Liver (tissue), 9 donors: ENCODE measurements around the gene TLCD4. TPM values are rescaled to one million over a fixed set of nuclear protein-coding genes. Genes with fewer than 3 reads are reported as not detected.
A peak's percentile ranks its signal among the peaks of the same experiment; 100 is the strongest.

ENCODE experiments used
- DNase-seq: peaks from one replicate; pipeline ENCODE4 v3.0.0-alpha.2; 2017; ENCODE audit warnings: low spot score
- H3K27ac ChIP-seq, 2 donors: one replicate each; pipeline ENCODE4 v1.7.0; 2013; ENCODE audit warnings: inconsistent platforms in 2 of 2, low read length in 2 of 2, control low read depth in 1 of 2, low read depth in 1 of 2, mild to moderate bottlenecking in 1 of 2
- H3K27me3 ChIP-seq, 4 donors: one replicate each; pipeline versions ENCODE4 v1.6.1 to v1.7.0; 2013; ENCODE audit warnings: low read length in 3 of 4, inconsistent platforms in 1 of 4, mild to moderate bottlenecking in 1 of 4, moderate library complexity in 1 of 4; ENCODE audit not compliant: control insufficient read depth in 4 of 4, insufficient read depth in 4 of 4
- H3K36me3 ChIP-seq, 4 donors: one replicate each; pipeline versions ENCODE4 v1.6.1 to v1.7.0; 2013; ENCODE audit warnings: low read length in 3 of 4, mild to moderate bottlenecking in 3 of 4, low read depth in 1 of 4, moderate library complexity in 1 of 4; ENCODE audit not compliant: control insufficient read depth in 4 of 4, insufficient read depth in 3 of 4
- H3K4me1 ChIP-seq, 4 donors: one replicate each; pipeline versions ENCODE4 v1.6.1 to v1.7.0; 2013; ENCODE audit warnings: low read length in 3 of 4, mild to moderate bottlenecking in 3 of 4, moderate library complexity in 1 of 4; ENCODE audit not compliant: control insufficient read depth in 4 of 4, insufficient read depth in 4 of 4
- H3K4me3 ChIP-seq, 3 donors: one replicate each; pipeline versions ENCODE4 v1.6.1 to v1.7.0; 2013; ENCODE audit warnings: low read length in 3 of 3, control low read depth in 1 of 3, low read depth in 1 of 3, mild to moderate bottlenecking in 1 of 3
- H3K9ac ChIP-seq, 2 donors: one replicate each; pipeline ENCODE4 v1.7.0; 2013; ENCODE audit warnings: low read length in 2 of 2, mild to moderate bottlenecking in 2 of 2, moderate library complexity in 2 of 2, control low read depth in 1 of 2, low read depth in 1 of 2
- H3K9me3 ChIP-seq, 4 donors: one replicate each; pipeline versions ENCODE4 v1.6.1 to v1.7.0; 2013; ENCODE audit warnings: low read length in 3 of 4; ENCODE audit not compliant: control insufficient read depth in 4 of 4
- EGR1 ChIP-seq, 2 donors: IDR thresholded peaks; 2 replicates each; pipeline ENCODE4 v1.6.1; 2016 to 2018; ENCODE audit warnings: antibody characterized with exemption in 2 of 2, low read depth in 2 of 2
- FOXA1 ChIP-seq: IDR thresholded peaks from 2 replicates; pipeline ENCODE4 v1.6.1; 2016; ENCODE audit warnings: antibody characterized with exemption
- FOXA2 ChIP-seq: IDR thresholded peaks from 2 replicates; pipeline ENCODE4 v1.6.1; 2016; ENCODE audit warnings: antibody characterized with exemption
- GABPA ChIP-seq, 2 donors: IDR thresholded peaks in 1 of 2; conservative IDR thresholded peaks in 1 of 2; 2 replicates each; pipeline ENCODE4 v1.6.1; 2016; ENCODE audit warnings: antibody characterized with exemption in 2 of 2, mild to moderate bottlenecking in 1 of 2, moderate library complexity in 1 of 2
- HNF4A ChIP-seq, 2 donors: conservative IDR thresholded peaks; 2 replicates each; pipeline ENCODE4 v1.6.1; 2016; ENCODE audit warnings: antibody characterized with exemption in 2 of 2, mild to moderate bottlenecking in 2 of 2
- HNF4G ChIP-seq: IDR thresholded peaks from 2 replicates; pipeline ENCODE4 v1.6.1; 2016; ENCODE audit warnings: antibody characterized with exemption
- JUND ChIP-seq, 2 donors: IDR thresholded peaks; 2 replicates each; pipeline ENCODE4 v1.6.1; 2016; ENCODE audit warnings: antibody characterized with exemption in 2 of 2
- NR2F2 ChIP-seq: IDR thresholded peaks from 2 replicates; pipeline ENCODE4 v1.6.1; 2016; ENCODE audit warnings: antibody characterized with exemption
- RAD21 ChIP-seq, 2 donors: IDR thresholded peaks; 2 replicates each; pipeline ENCODE4 v1.6.1; 2016; ENCODE audit warnings: antibody characterized with exemption in 2 of 2, mild to moderate bottlenecking in 2 of 2
- RXRA ChIP-seq, 2 donors: IDR thresholded peaks; 2 replicates each; pipeline ENCODE4 v1.6.1; 2017 to 2018; ENCODE audit warnings: antibody characterized with exemption in 2 of 2, mild to moderate bottlenecking in 1 of 2
- SP1 ChIP-seq: IDR thresholded peaks from 2 replicates; pipeline ENCODE4 v1.6.1; 2018; ENCODE audit warnings: antibody characterized with exemption, mild to moderate bottlenecking
- TAF1 ChIP-seq: conservative IDR thresholded peaks from 2 replicates; pipeline ENCODE4 v1.6.1; 2016; ENCODE audit warnings: antibody characterized with exemption, mild to moderate bottlenecking
- YY1 ChIP-seq: IDR thresholded peaks from 2 replicates; pipeline ENCODE4 v1.6.1; 2016; ENCODE audit warnings: antibody characterized with exemption, mild to moderate bottlenecking
- WGBS: extraction: QIAGEN DNeasy Blood & Tissue Kit; methylation state at CpG from one replicate; pipeline ENCODE4 v1.1.7; 2013; 5-methylcytosine and 5-hydroxymethylcytosine counted together
- polyA plus RNA-seq, 2 donors: library from polyadenylated mRNA; stranded (reverse) in 1 of 2; unstranded in 1 of 2; fragments of 200-250 nt in 1 of 2; fragments of >200 nt in 1 of 2; fragmentation: Nextera tagmentation in 1 of 2; extraction: Ambion mirVana in 1 of 2; gene quantifications; one replicate each; pipeline versions ENCODE4 v1.2.1 to v1.2.3, GENCODE V29; 2013 to 2015
- total RNA-seq, 2 donors: library from RNA; depleted of rRNA; stranded (reverse); fragments of >200 nt; gene quantifications; one replicate each; pipeline ENCODE4 v1.2.3, GENCODE V29; 2014
- TF ChIP-seq, protein P1 (sequence below): IDR thresholded peaks from 2 replicates; pipeline ENCODE4 v1.6.1; 2016; ENCODE audit warnings: antibody characterized with exemption
- TF ChIP-seq, protein P2 (sequence below): fragments of 150-350 bp; IDR thresholded peaks from 2 replicates; pipeline ENCODE4 v1.5.1; 2017; ENCODE audit warnings: improper control_type of control experiment, low read depth, low read length; ENCODE audit not compliant: missing input control
- TF ChIP-seq, protein P3 (sequence below): IDR thresholded peaks from 2 replicates; pipeline ENCODE4 v1.6.1; 2016; ENCODE audit warnings: antibody characterized with exemption
- TF ChIP-seq, protein P4 (sequence below): IDR thresholded peaks from 2 replicates; pipeline ENCODE4 v1.6.1; 2016; ENCODE audit warnings: antibody characterized with exemption
- donor health status: healthy.
- donor health status: healthy.
- donor health status: healthy.
- donor health status: healthy.
- donor health status: healthy.

TLCD4 gene
- total and polyA plus RNA-seq, 4 donors, result 24.9 to 131 (median 85.6) TPM

DNA sequence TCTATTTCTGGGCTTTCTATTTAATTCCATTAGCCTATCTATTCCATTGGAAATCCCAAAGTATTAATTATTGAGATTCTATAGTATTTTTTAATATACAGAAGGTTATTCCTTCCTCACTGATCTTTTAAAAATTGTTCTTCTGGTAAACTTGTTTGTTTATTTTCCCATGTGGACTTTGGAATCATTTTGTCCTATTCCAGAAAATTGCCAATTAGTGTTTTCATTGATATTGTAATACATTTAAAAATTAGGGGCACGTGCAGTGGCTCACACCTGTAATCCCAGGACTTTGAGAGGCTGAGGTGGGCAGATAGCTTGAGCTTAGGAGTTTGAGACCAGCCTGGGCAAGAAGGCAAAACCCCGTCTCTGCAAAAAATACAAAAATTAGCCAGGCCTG is 8.4 kb upstream of the TLCD4 start:
- no peak overlapping the region for H3K27ac ChIP-seq
- no peak overlapping the region for H3K9ac ChIP-seq
- no peak overlapping the region for H3K4me3 ChIP-seq
- no peaks in the 10 kb centered on the region for H3K36me3 ChIP-seq
- no peaks in the 10 kb centered on the region for H3K9me3 ChIP-seq
- no peak for DNase-seq
- TF ChIP-seq HNF4A (conservative IDR thresholded peaks at IDR 0.05) (peak; percentile 63), HNF4G (no peak), SP1 (peak; percentile 13)
- H3K4me1 ChIP-seq, result peaks cover 0 to 12% (median 4%) of the 10 kb centered on the region in 4 donors
- H3K27me3 ChIP-seq, result no peaks in the 10 kb centered on the region
- whole genome bisulfite sequencing, result 61% methylated on average over 2 of the region's 2 CpGs

DNA sequence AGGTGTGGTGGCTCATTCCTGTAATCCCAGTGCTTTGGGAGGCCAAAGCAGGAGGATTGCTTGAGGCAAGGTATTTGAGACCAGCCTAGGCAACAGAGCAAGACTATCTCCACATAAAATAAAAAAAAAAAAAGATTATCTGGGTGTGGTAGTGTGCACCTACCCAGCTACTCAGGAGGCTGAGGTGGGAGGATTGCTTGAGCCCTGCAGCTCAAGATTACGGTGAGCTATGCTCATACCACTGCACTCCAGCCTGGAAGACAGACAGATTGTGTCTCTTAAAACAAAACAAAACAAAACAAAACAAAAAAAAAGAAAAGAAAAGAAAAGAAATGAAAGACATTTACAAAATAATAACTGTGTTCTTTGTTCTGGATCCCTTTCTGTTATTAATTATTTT is 6.1 kb upstream of the TLCD4 start:
- no peak overlapping the region for H3K27ac ChIP-seq
- WGBS, result 94% methylated on average over 1 of the region's 1 CpG

DNA sequence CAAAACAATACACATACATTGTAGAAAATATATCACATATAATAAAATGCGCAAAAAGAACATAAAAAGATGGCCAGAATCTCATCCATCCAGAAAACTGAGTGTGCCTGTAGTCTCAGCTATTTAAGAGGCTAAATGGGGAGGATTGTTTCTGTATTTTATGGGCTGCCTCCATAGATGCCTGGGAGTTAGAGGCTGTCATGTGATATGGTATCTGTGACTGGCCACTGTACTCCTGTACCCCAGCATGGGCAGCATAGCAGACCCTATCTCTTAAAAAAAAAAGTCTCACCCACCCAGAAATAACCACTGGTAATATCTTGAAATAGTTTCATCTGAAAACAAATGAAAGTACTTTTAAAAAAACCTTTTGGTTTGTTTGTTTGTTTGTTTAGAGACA is 3.5 kb upstream of the TLCD4 start:
- Histone ChIP-seq H3K9ac (no peak overlapping the region), H3K4me3 (no peak overlapping the region), H3K27ac (no peak overlapping the region), H3K27me3 (no peaks in the 10 kb centered on the region), H3K9me3 (no peaks in the 10 kb centered on the region), H3K4me1 (peaks cover 3 to 26% (median 17%) of the 10 kb centered on the region in 4 donors), H3K36me3 (no peaks in the 10 kb centered on the region)
- whole genome bisulfite sequencing, result 95% methylated on average over 1 of the region's 1 CpG
- no peak for DNase-seq
- TF ChIP-seq NR2F2 (no peak), HNF4G (no peak), SP1 (no peak), RAD21 (IDR thresholded peaks at IDR 0.05) (no peak), FOXA2 (no peak), RXRA (IDR thresholded peaks at IDR 0.05) (no peak), FOXA1 (no peak)
- TF ChIP-seq, protein P1, sequence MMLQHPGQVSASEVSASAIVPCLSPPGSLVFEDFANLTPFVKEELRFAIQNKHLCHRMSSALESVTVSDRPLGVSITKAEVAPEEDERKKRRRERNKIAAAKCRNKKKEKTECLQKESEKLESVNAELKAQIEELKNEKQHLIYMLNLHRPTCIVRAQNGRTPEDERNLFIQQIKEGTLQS, result no peak
- TF ChIP-seq, protein P2, sequence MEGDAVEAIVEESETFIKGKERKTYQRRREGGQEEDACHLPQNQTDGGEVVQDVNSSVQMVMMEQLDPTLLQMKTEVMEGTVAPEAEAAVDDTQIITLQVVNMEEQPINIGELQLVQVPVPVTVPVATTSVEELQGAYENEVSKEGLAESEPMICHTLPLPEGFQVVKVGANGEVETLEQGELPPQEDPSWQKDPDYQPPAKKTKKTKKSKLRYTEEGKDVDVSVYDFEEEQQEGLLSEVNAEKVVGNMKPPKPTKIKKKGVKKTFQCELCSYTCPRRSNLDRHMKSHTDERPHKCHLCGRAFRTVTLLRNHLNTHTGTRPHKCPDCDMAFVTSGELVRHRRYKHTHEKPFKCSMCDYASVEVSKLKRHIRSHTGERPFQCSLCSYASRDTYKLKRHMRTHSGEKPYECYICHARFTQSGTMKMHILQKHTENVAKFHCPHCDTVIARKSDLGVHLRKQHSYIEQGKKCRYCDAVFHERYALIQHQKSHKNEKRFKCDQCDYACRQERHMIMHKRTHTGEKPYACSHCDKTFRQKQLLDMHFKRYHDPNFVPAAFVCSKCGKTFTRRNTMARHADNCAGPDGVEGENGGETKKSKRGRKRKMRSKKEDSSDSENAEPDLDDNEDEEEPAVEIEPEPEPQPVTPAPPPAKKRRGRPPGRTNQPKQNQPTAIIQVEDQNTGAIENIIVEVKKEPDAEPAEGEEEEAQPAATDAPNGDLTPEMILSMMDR, result no peak
- TF ChIP-seq, protein P3, sequence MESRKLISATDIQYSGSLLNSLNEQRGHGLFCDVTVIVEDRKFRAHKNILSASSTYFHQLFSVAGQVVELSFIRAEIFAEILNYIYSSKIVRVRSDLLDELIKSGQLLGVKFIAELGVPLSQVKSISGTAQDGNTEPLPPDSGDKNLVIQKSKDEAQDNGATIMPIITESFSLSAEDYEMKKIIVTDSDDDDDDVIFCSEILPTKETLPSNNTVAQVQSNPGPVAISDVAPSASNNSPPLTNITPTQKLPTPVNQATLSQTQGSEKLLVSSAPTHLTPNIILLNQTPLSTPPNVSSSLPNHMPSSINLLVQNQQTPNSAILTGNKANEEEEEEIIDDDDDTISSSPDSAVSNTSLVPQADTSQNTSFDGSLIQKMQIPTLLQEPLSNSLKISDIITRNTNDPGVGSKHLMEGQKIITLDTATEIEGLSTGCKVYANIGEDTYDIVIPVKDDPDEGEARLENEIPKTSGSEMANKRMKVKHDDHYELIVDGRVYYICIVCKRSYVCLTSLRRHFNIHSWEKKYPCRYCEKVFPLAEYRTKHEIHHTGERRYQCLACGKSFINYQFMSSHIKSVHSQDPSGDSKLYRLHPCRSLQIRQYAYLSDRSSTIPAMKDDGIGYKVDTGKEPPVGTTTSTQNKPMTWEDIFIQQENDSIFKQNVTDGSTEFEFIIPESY, result no peak

More for the DNA sequence above, 6.1 kb upstream of the TLCD4 start:
- no peak for DNase-seq
- TF ChIP-seq TAF1 (no peak), GABPA (IDR thresholded peaks at IDR 0.05 in 1 of 2, conservative IDR thresholded peaks at IDR 0.05 in 1 of 2) (no peak), EGR1 (IDR thresholded peaks at IDR 0.05; ENCODE audit: low read depth in 2 of 2) (no peak), RXRA (IDR thresholded peaks at IDR 0.05) (no peak), FOXA2 (no peak), HNF4A (conservative IDR thresholded peaks at IDR 0.05) (no peak), NR2F2 (no peak), FOXA1 (no peak), JUND (IDR thresholded peaks at IDR 0.05) (no peak), YY1 (no peak), RAD21 (IDR thresholded peaks at IDR 0.05) (no peak)
- TF ChIP-seq, protein P2, result no peak
- TF ChIP-seq, protein P3, result no peak
- TF ChIP-seq, protein P4, sequence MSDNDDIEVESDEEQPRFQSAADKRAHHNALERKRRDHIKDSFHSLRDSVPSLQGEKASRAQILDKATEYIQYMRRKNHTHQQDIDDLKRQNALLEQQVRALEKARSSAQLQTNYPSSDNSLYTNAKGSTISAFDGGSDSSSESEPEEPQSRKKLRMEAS, result no peak
- H3K4me1 ChIP-seq, result peaks cover 5 to 20% (median 10%) of the 10 kb centered on the region in 4 donors
- H3K4me3 ChIP-seq, result no peak overlapping the region
- H3K27me3 ChIP-seq, result no peaks in the 10 kb centered on the region
- no peak overlapping the region for H3K9ac ChIP-seq
- no peaks in the 10 kb centered on the region for H3K36me3 ChIP-seq
- no peaks in the 10 kb centered on the region for H3K9me3 ChIP-seq
